ENCODE data around the gene HOXA3. TPM values are rescaled to one million over a fixed set of nuclear protein-coding genes. Genes with fewer than 3 reads are reported as not detected.
A peak's percentile ranks its signal among the peaks of the same experiment; 100 is the strongest.

Gene HOXA3
- total RNA-seq, 2 donors from 2014 or later = 13.3 to 14.1 TPM

DNA sequence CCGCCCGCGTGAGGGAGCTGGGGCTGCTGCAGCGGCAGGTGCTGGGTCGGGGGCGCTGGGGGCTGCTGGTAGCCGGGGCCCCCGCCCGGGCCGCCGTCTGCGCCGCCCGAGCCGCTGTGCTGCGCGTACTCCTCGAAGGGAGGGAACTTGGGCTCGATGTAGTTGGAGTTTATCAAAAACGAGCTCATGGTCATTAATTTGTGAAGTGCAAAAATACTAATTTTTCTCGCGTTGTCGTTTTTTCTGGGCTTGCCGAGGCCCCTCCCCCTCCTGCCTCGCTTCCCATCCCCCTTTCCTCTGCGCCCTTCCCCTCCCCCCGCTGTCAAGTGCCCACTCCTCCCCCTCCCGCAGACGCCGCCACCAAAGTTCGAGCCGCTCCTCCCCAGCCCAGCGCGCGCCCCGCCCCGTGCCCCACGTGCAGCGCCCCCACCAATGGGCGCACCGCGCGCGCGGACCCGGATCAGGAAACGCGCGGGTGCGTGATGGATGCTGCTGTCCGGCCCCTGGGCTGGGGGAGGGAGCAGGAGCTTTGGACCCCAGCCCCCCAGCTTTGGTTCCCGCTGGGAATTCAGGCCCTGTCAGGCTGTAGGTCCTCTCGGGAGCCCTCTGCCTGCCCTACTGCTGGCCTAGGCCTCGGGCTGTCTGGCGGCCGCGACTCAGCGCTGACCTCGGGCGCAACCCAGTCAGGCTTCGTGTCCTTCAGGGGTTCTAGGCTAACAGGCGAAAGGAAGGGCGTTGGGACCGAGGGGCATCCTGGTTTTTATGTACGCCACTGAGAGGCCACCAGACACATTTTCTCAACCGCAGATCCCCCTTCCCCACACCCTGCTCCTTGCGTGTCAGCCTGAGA is 21.6 kb downstream of the HOXA3 start, which contains the start of gene HOXA4:
Gene HOXA4 (minus strand): TSS at position 218 of the 850 bp plus-strand sequence. CDS start 24 bp downstream, at position 194.
- H3K4me3 ChIP-seq = peak within 1 kb of the TSS; percentile 60
- no peaks in the 10 kb centered on the region for H3K27me3 ChIP-seq
- peaks cover 5% of the 10 kb centered on the region for H3K4me1 ChIP-seq
- H3K9me3 ChIP-seq = no peaks in the 10 kb centered on the region
- peak within 1 kb of the TSS; percentile 81 for H3K27ac ChIP-seq
- TF ChIP-seq, protein P1, sequence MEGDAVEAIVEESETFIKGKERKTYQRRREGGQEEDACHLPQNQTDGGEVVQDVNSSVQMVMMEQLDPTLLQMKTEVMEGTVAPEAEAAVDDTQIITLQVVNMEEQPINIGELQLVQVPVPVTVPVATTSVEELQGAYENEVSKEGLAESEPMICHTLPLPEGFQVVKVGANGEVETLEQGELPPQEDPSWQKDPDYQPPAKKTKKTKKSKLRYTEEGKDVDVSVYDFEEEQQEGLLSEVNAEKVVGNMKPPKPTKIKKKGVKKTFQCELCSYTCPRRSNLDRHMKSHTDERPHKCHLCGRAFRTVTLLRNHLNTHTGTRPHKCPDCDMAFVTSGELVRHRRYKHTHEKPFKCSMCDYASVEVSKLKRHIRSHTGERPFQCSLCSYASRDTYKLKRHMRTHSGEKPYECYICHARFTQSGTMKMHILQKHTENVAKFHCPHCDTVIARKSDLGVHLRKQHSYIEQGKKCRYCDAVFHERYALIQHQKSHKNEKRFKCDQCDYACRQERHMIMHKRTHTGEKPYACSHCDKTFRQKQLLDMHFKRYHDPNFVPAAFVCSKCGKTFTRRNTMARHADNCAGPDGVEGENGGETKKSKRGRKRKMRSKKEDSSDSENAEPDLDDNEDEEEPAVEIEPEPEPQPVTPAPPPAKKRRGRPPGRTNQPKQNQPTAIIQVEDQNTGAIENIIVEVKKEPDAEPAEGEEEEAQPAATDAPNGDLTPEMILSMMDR (IDR thresholded peaks at IDR 0.05) = no peak
- intact Hi-C loops (cut with DNase I) = no loop called here
- peak within 1 kb of the TSS; percentile 84 to 93 for H3K9ac ChIP-seq (ENCODE audit: low read depth in 2 of 2, low read length in 2 of 2)
- DNase-seq = peak; percentile 96
- H3K36me3 ChIP-seq = no peaks in the 10 kb centered on the region

DNA sequence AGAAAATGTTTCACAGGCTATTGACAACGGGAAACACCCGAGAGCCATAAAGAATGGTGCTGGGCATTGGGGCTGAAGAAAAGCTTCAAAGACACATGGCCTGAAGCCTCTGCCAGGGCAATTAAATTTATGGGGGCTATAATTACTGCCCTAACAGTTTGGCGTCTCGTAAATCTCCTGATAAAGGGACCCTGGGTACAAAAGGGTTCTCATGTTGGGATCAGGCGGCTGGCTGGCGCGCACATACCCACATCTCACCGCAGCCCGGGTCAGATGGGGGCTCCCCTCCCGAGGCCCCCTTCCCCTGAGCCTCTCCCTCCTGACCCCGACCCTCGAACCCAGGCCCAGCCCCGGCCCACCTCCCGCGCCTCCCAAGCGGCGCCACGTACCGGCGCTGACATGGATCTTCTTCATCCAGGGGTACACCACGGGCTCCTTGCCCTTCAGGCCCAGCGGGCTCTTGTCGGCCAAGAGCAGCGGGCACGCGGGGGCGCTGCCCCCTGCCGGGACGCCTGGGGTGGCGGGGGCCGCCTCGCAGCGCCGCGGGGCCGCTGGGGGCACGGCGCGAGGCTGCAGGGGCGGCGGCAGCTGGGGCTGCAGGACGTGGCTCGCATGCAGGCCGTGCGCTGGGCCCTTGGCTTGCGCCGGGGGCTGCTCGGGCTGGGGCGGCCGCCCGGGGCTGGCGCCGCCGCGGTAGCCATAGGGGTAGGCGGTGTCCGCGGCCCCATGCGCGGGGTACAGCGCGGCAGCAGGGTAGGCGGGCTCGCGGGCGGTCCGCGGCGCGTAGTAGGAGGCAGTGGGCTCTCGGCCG is 22.4 kb downstream of the HOXA3 start:
- no peaks in the 10 kb centered on the region for H3K27me3 ChIP-seq
- TF ChIP-seq, protein P1 (IDR thresholded peaks at IDR 0.05) = no peak
- no peaks in the 10 kb centered on the region for H3K9me3 ChIP-seq
- peak; percentile 75 for DNase-seq
- peak overlapping the region; percentile 76 to 93 for H3K9ac ChIP-seq (ENCODE audit: low read depth in 2 of 2, low read length in 2 of 2)
- peaks cover 4% of the 10 kb centered on the region for H3K4me1 ChIP-seq
- no peaks in the 10 kb centered on the region for H3K36me3 ChIP-seq
- peak overlapping the region; percentile 60 for H3K4me3 ChIP-seq
- intact Hi-C loops (cut with DNase I) = no loop called here
- H3K27ac ChIP-seq = peak overlapping the region; percentile 81

DNA sequence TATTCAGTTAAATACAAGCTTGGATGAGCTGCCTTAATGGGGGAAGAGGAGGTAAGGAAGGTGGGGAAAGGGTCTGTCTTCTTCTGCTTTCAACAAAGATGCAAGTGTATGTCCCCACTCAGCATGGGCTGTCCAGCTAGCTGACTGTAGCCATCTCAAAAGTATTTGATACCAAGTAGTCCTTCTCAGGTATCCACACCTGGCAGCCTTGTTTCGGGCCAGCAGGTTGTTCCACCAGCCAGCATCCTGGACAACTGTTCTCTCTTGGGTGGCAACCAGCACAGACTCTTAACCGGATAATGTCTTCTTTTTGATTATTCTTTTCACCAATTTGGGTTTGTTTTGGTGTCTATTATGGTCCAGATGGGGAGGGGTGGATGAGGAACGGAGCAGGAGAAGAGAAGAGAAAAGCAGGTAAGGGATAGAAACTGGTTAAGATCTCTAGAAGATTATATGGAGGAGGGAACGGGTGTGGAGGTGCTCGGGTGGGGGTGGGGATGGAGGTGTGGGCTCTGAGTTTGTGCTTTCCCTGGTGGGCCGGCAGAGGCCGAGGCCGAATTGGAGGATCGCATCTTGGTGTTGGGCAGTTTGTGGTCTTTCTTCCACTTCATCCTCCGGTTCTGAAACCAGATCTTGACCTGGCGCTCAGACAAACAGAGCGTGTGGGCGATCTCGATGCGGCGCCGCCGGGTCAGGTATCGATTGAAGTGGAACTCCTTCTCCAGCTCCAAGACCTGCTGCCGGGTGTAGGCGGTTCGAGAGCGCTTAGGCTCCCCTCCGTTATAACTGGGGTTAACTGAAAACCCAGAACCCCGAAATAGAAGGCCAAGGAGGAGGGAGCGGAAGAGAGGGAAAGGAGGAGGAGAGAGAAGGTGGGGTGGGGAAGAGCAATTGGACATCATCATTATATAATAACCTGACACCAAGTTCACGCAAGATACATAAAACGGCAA is 23.3 kb downstream of the HOXA3 start:
- peak overlapping the region; percentile 60 for H3K4me3 ChIP-seq

DNA sequence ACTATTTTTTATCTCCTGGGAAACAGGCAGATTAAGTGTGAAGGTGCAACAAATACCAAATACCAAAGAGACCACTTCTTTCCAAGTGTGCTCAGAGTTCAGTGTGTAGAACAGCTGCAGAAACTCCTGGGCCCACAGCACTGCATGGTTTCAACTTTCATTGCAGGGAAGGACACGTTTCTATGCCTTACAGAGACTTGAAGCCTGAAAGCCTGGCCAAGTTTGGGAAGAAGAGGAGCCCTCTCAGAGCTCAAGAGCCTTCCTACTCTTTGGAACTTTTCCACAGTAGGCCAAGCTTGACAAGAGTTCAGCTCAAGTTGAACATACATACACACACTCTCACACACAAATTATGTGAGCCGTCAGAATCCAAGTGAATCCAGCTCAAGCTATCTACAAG is 24.3 kb downstream of the HOXA3 start:
- H3K4me3 ChIP-seq = no peak overlapping the region
- TF ChIP-seq, protein P1 (IDR thresholded peaks at IDR 0.05) = no peak
- peak; percentile 26 for DNase-seq
- no peaks in the 10 kb centered on the region for H3K36me3 ChIP-seq
- no peak overlapping the region for H3K27ac ChIP-seq
- no peaks in the 10 kb centered on the region for H3K4me1 ChIP-seq
- no peaks in the 10 kb centered on the region for H3K27me3 ChIP-seq
- no peaks in the 10 kb centered on the region for H3K9me3 ChIP-seq
- intact Hi-C loops (cut with DNase I) = no loop called here
- H3K9ac ChIP-seq (ENCODE audit: low read depth in 2 of 2, low read length in 2 of 2) = peak overlapping the region in 1 of 2 donors; percentile 36

More for the DNA sequence above, 23.3 kb downstream of the HOXA3 start:
- DNase-seq = peak; percentile 47
- Histone ChIP-seq H3K27ac (peak overlapping the region; percentile 81), H3K9me3 (no peaks in the 10 kb centered on the region), H3K27me3 (no peaks in the 10 kb centered on the region), H3K9ac (ENCODE audit: low read depth in 2 of 2, low read length in 2 of 2) (peak overlapping the region; percentile 68 to 76), H3K36me3 (no peaks in the 10 kb centered on the region), H3K4me1 (no peaks in the 10 kb centered on the region)
- intact Hi-C loops (cut with DNase I) = no loop called here
- TF ChIP-seq, protein P1 (IDR thresholded peaks at IDR 0.05) = no peak

All from colonic mucosa (tissue), 4 donors.